HG03175 (cell line): ENCODE data around the gene ERG.

ENCODE experiments used
- ATAC-seq: cut with Tn5 transposase; IDR thresholded peaks from one replicate; pipeline ENCODE4 v1.9.1; 2021; ENCODE audit warnings: mild to moderate bottlenecking, moderate library complexity; ENCODE audit not compliant: unreplicated experiment

The ERG gene

GRCh38 chr21:38363693-38364092 is 134.6 kb downstream of the ERG start:
- ATAC-seq = no peak

DNA sequence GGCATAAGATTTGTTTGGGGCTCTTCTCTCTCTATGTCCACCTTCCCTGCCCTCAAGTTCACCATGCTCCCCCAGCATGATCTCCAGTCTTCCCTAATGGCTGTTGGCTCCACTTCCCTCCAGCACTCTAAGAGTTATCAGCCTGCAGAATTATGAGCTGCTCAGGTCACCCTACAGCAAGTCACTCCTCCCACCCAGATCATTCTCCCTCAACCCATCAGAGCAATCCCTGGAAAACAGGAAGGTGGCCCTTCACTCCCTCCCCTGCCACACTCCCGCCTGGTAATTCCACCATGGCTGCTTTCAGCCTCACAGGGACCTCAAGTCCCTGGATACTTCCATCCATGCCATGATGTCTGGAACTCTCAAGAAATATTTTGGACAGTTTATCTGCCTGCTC is 137.0 kb downstream of the ERG start:
- no peak for ATAC-seq

GRCh38 chr21:38359835-38360234 is 138.4 kb downstream of the ERG start:
- ATAC-seq = no peak

GRCh38 chr21:38359090-38359489 is 139.2 kb downstream of the ERG start:
- no peak for ATAC-seq

DNA sequence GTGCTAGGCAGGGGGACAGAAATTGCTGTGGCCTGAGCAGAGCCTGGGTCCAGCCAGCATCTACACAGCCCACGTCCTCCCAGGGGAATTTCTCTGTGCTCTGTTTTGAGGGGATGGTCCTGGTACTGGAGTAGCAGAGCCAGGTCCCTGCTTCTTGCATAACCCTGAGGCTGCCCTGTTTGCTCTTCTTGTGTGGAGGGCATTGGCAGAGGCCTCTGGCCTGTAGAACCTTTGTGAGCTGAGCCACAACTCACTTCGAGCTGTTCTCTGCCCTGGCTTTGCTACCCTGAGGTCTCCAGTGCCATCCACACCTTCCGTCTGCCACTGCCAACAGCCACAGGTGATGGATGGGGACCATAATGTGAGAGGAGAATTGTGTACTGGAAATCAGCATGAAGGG is 139.6 kb downstream of the ERG start:
- no peak for ATAC-seq

GRCh38 chr21:38358098-38358497 is 140.2 kb downstream of the ERG start:
- ATAC-seq = no peak

GRCh38 chr21:38356883-38357625 is 141.2 kb downstream of the ERG start:
- no peak for ATAC-seq

DNA sequence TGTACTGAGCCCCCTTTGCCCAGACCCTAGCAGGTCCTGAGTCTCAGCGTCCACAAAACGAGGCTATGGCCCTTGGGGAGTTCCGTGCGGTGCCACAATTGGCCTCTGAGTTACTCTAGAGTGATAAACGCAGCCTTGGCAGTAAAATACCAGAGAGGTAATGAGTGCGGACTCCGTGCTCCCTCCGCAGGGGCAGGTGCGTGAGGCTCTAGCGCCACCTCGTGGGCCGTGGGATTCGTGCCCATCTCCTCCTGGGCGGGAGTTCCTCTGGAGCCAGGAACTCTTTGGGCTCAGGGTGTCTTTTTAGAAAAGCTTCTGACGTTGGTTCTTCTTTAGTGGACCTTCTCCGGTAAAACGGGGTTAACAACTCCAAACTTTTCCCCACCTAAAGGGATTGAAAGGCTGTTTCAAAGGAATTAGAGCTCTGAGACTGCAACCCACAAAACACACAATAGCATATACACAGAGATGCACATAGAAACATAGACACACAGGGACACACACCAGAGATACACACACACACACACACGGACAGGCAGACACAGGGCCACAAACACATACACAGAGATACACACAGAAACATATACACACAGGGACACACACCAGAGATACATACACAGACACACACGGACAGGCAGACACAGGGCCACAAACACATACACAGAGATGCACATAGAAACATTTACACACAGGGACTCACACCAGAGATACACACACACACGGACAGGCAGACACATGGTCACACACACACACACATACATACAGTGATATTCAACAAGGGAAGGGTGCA is 142.1 kb downstream of the ERG start:
- peak; percentile 49 for ATAC-seq

DNA sequence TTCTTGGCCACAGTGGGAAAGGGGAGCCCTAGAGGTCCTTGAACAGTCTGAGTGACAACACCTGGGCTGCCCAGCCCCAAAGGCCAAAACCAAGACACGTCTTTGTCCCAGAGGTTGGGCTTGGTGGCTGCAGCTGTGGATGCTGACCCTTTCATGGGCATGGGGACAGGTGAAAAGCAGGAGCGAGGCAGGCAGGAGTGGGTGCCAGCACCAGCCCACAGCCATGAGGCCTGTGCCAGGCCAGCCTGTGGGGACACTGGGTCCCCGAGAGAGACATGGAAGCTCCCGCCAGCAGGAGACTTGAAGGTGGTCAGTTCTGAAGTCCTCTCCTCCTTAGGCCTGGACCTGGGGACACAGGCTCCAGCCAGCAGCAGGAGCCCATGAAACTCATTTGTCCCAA is 142.9 kb downstream of the ERG start:
- ATAC-seq = no peak

DNA sequence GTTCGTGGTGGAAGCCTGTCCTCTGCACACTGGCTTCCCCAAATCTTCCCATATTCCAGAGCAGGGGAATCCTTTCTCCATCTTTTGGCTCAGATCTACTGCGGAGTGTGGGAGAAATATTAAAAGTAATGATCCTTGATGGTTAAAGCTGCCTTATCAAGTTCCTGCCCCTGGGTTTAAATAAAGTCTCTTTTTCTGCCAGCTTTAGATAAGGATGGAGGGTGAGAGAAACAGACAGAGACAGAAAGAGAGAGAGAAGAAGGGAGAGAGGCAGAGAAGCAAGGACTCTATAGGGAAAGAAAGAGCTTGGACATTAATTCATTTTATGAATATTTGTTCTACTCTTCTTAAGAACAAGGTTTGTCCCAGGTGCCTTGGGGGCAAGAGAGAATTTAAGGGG is 143.5 kb downstream of the ERG start:
- no peak for ATAC-seq

GRCh38 chr21:38354231-38354630 is 144.0 kb downstream of the ERG start:
- no peak for ATAC-seq

DNA sequence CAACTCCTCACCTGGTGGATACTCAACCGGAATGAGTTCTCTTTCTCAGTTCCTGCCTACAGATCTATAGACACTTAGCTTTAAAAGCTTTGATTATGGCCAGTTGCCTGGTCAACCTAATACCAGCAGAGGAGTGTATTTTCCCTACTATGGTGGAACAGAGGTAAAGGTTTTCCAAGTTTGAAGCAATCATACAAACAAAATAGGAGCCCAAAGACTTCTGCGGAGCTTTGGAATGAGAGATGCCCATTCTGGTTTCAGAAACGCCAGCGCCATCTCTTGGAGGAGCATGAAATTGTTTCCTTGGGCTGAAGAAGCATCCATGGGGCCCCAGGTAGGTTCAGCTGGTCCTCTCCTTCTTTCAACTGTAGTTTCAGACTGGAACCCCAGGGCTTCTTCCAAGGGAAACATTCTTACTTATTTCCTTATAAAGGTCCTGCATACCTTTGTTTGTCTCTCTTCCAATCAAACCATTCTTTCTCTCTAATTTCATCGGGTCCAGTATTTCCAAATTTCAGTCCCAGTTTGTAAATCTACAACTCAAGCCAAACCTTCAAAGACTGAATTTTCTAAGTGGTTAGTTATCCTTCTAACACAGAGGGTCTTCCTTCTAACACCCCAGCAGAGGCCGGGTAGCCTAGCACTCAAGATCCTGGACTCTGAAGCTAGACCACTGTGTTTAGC is 145.6 kb downstream of the ERG start:
- no peak for ATAC-seq

DNA sequence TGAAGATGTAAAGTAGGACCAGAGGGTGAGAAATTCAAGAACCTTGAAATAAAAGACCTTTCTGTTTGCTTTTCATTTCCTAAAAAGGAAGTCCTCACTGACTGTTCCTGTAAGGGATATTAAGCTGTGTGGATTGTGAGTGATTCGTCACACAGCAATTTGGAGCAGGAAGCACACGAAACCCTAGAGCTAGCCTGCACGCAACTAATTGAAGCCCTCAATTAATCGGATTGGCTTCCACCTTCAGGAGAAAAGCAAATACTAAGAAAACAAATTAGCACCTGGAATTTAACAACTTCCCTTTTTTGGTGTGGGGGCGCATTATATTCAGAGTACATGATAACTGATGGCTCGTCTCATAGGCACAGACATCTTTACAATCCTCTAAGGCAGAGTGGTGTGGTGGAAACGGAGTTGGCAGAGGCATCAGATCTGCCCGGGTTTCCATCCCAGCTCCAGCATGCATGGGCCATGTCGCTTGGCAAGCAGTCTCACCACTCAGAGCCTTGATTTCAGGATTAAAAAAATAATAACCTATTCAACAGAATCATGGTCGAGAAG is 146.2 kb downstream of the ERG start:
- ATAC-seq = no peak

DNA sequence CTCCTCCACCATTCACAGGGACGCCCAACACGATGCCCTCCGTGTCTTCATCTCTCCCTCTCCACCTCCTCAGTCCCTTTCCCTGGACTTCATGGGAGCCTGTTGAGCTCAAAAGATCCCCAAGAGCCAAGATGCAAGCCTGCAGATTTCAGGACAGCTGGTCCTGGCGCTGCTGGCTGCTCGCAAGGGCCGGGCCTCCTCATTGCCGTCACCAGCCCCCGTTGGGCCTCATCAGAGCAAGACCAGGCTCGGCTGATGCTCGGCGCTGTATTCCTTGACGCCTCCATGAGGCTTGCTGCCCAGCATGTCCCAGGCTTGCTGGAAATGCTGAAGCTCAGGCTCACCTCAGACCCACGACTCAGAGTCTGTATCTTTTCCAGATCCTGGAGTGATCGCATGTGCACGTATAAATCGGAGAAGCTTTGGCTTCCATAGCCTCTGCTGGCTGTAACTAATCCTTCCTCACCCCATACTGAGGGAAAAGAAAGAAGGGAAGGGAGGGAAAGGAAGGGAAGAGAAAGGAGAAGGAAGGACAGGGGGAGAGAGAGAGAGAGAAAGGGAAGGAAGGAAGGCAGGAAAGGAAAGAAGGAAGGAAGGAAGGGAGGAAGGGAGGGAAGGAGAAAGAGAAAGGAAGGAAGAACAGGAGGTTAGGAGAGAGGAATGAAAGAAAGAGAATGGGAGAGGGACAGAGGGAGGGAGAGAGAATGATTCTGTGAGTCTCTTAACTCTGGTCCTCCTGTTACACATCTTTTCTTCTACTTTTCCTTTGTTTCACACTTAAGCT is 146.9 kb downstream of the ERG start:
- no peak for ATAC-seq

DNA sequence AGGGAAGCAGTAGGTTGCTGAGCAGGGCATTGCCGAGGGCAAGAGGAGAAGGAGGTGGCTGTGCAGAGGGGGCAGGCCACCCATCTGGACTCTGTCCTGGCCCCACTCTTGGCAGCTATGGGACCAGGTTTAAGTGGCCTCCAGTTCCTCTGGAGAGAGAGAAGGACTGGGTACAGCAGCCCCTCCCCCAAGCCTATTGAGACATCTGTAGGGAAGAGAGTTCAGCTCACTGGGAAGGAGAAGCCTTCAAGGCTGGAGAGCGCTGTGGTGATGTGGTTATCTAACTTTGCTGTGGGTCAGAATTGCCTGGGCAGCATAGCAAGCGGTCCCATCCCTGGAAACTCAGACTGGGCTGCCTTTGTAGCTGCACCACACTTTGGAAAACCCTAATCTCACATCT is 147.6 kb downstream of the ERG start:
- no peak for ATAC-seq

DNA sequence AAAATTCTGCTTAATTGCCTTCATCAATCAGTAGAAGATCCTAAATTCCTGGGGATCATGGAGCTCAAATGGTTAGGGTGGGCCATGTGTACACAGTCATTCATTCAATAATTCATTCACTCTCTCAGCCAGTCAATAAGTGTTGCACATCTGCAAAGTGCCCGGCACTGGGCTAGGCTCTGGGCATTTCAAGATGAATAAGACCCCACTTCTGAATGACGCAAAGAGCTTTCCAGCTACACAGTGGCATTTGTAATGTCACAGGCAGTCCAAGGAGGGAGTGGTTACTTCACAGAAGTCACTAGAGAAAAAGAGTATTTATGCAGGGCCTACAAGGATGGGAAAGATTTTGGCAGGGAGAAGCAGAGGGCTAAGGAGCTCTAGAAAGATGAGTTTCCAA is 148.3 kb downstream of the ERG start:
- ATAC-seq = no peak

GRCh38 chr21:38349111-38349746 is 149.0 kb downstream of the ERG start:
- ATAC-seq = no peak

DNA sequence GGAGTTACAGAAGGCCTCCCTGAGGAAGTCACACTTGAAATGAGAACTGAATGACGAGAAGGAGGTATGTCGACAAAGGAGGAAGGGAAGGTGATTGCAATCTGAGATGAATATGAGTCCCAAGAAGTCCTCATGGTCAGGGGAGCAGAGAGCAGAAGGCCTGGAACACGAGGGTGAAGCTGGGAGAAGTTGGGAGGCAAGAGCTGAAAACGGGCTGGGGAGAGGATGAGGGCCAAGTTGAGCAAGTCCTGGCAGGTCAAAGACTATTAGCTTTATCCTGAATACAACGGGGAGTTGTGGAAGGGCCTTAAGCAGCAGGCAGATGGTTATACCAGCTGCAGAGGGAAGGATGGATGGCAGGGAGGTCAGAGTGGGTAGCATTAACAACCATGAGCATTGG is 152.0 kb downstream of the ERG start:
- ATAC-seq = no peak

GRCh38 chr21:38343691-38344090 is 154.6 kb downstream of the ERG start:
- ATAC-seq = no peak

DNA sequence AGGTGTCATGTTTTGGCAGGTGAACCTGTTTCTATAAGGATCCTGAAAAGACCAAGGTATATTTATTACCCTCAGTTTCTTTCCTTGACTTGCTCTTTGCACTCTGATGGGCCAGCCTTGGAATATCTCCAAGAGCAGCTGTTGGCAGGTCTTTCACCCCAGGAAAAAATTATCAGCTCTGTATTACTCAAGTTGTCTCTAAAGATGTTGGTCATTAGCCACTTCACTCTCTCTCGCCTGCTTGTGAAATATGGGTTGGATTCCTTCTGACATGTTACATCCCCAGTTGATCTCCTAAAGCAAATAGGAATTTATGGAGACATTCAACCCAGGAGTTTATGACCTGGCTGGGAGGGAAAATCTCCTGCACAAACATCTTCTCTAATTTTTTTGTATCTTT is 155.5 kb downstream of the ERG start:
- no peak for ATAC-seq
